H1 (cell line): ENCODE measurements around the gene MFRP.

Experiments
- ASH2L ChIP-seq: fragments of 200-600, 300-600 bp; sonication (generic); IDR thresholded peaks from one replicate; pipeline ENCODE4 v1.7.1; 2017; ENCODE audit warnings: low read length
- CEBPB ChIP-seq: IDR thresholded peaks from 2 replicates; pipeline ENCODE4 v1.6.1; 2012; ENCODE audit warnings: low read depth, low read length
- CTCF ChIP-seq, 3 experiments: IDR thresholded peaks; 1 replicate in 2 of 3; 2 replicates in 1 of 3; pipeline versions ENCODE4 v1.5.1 to v1.6.1; 2011; ENCODE audit warnings: low read length in 3 of 3, mild to moderate bottlenecking in 3 of 3, inconsistent platforms in 2 of 3, low read depth in 1 of 3, moderate library complexity in 1 of 3; ENCODE audit not compliant: insufficient read depth in 1 of 3; ENCODE audit errors: control extremely low read depth in 1 of 3
- E2F6 ChIP-seq: IDR thresholded peaks from 2 replicates; pipeline ENCODE4 v1.6.1; 2012; ENCODE audit warnings: inconsistent platforms
- JUND ChIP-seq: IDR thresholded peaks from 2 replicates; pipeline ENCODE4 v1.6.1; 2011; ENCODE audit warnings: mild to moderate bottlenecking, improper control_type of control experiment, low read length
- KDM1A ChIP-seq: fragments of 200-600, 300-600 bp; sonication (generic); IDR thresholded peaks from 2 replicates; pipeline ENCODE4 v1.7.1; 2016; ENCODE audit warnings: mild to moderate bottlenecking, low read length, borderline replicate concordance
- MAX ChIP-seq: IDR thresholded peaks from 2 replicates; pipeline ENCODE4 v1.6.1; 2012; ENCODE audit warnings: inconsistent platforms
- POLR2A ChIP-seq, 2 experiments: IDR thresholded peaks; 1 replicate in 1 of 2; 2 replicates in 1 of 2; pipeline ENCODE4 v1.6.1; 2011; ENCODE audit warnings: low read depth in 2 of 2, low read length in 2 of 2, mild to moderate bottlenecking in 2 of 2; ENCODE audit errors: control extremely low read depth in 1 of 2
- RAD21 ChIP-seq, 2 experiments: IDR thresholded peaks in 1 of 2; conservative IDR thresholded peaks in 1 of 2; 2 replicates each; pipeline ENCODE4 v1.6.1; 2011; ENCODE audit warnings: low read depth in 2 of 2, low read length in 2 of 2, improper control_type of control experiment in 1 of 2, inconsistent platforms in 1 of 2, mild to moderate bottlenecking in 1 of 2, moderate library complexity in 1 of 2
- SAP30 ChIP-seq: fragments of 300-600 bp; sonication (generic); IDR thresholded peaks from 2 replicates; pipeline ENCODE4 v1.7.1; 2012; ENCODE audit warnings: low read length, moderate library complexity, mild to moderate bottlenecking, inconsistent platforms; ENCODE audit not compliant: insufficient read depth, insufficient replicate concordance
- SP2 ChIP-seq: IDR thresholded peaks from 2 replicates; pipeline ENCODE4 v1.6.1; 2012; ENCODE audit warnings: mild to moderate bottlenecking, low read length, inconsistent platforms
- SUZ12 ChIP-seq: fragments of 200-600 bp; sonication (generic); IDR thresholded peaks from 2 replicates; pipeline ENCODE4 v1.6.1; 2012; ENCODE audit warnings: mild to moderate bottlenecking, inconsistent platforms, low read length, moderate library complexity, mixed read lengths
- TBP ChIP-seq: IDR thresholded peaks from 2 replicates; pipeline ENCODE4 v1.6.1; 2011; ENCODE audit warnings: low read depth, low read length, improper control_type of control experiment
- YY1 ChIP-seq: IDR thresholded peaks from 2 replicates; pipeline ENCODE4 v1.6.1; 2011; ENCODE audit warnings: low read depth, mild to moderate bottlenecking, low read length

GRCh38 chr11:119373059-119373920 lies 26.8 kb upstream of the MFRP start:
- TF ChIP-seq YY1, result no peak
- no peak for TF ChIP-seq MAX
- TF ChIP-seq RAD21 (IDR thresholded peaks at IDR 0.05 in 1 of 2, conservative IDR thresholded peaks at IDR 0.05 in 1 of 2; ENCODE audit: low read depth in 2 of 2, low read length in 2 of 2), result no peak
- TF ChIP-seq SP2, result no peak
- no peak for TF ChIP-seq ASH2L
- TF ChIP-seq CTCF (IDR thresholded peaks at IDR 0.05; ENCODE audit: control extremely low read depth in 1 of 3, insufficient read depth in 1 of 3, low read depth in 1 of 3, low read length in 3 of 3), result no peak
- no peak for TF ChIP-seq JUND
- no peak for TF ChIP-seq POLR2A (IDR thresholded peaks at IDR 0.05; ENCODE audit: control extremely low read depth in 1 of 2, low read depth in 2 of 2, low read length in 2 of 2)
- no peak for TF ChIP-seq SAP30
- TF ChIP-seq KDM1A, result no peak
- TF ChIP-seq SUZ12, result no peak
- no peak for TF ChIP-seq TBP
- TF ChIP-seq E2F6, result no peak
- TF ChIP-seq CEBPB, result no peak
